ENCODE measurements around the gene ESR1.

DNA sequence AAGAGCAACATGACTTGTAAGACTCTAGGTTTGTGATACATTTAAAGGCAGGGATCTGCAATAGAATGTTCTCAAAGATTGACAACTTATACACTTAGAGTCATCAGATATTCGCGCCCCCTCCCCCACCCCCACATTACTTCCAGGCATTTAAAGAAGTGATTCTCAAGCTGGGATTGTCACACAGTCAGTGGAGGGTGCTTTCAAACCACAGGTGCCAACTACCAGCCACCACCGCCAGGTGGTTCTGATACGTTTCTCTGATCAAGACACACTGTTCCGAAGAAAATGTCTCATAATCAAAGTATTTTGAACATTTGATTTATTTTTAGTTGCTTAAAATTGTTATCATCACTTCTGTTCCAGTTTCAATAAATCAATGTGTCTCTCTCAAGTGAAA is 357.5 kb downstream of the ESR1 start:
- TF ChIP-seq CTCF (IDR thresholded peaks at IDR 0.05) (no peak), POLR2A (IDR thresholded peaks at IDR 0.05) (no peak)
